Psoas muscle (tissue), 8 donors: Measurements from ENCODE around the gene TNPO2. TPM values are rescaled to one million over a fixed set of nuclear protein-coding genes. Genes with fewer than 3 reads are reported as not detected.

Experiments used
- ATAC-seq, 4 donors: fragments of 200-7000 bp; cut with Tn5 transposase; one replicate each; pipeline ENCODE4 v1.9.1; 2020; ENCODE audit warnings: moderate library complexity in 3 of 4, mild to moderate bottlenecking in 2 of 4
- DNase-seq, 2 donors: peaks; one replicate each; pipeline ENCODE4 v3.0.0-alpha.2; 2020
- H3K27ac ChIP-seq: fragments of 200-600 bp; one replicate; pipeline ENCODE4 v1.8.0; 2022
- H3K27me3 ChIP-seq, 3 donors: fragments of 200-600 bp in 1 of 3; one replicate each; pipeline versions ENCODE4 v1.6.1 to v1.8.0; 2013 to 2022; ENCODE audit warnings: low read length in 2 of 3, mild to moderate bottlenecking in 2 of 3, moderate library complexity in 1 of 3; ENCODE audit not compliant: insufficient read depth in 3 of 3
- H3K36me3 ChIP-seq, 2 donors: fragments of 200-600 bp in 1 of 2; one replicate each; pipeline versions ENCODE4 v1.6.1 to v1.8.0; 2013 to 2022; ENCODE audit warnings: low read depth in 1 of 2, mild to moderate bottlenecking in 1 of 2, moderate library complexity in 1 of 2; ENCODE audit not compliant: insufficient read depth in 1 of 2
- H3K4me1 ChIP-seq: fragments of 200-600 bp; one replicate; pipeline ENCODE4 v1.8.0; 2022
- H3K4me3 ChIP-seq: fragments of 200-600 bp; one replicate; pipeline ENCODE4 v1.8.0; 2022; ENCODE audit warnings: mild to moderate bottlenecking
- H3K9me3 ChIP-seq: fragments of 200-600 bp; one replicate; pipeline ENCODE4 v1.8.0; 2022
- WGBS, 3 donors: extraction: QIAGEN DNeasy Blood & Tissue Kit; methylation state at CpG; one replicate each; pipeline versions ENCODE4 v1.1.6 to v1.1.7; 2013; 5-methylcytosine and 5-hydroxymethylcytosine counted together
- intact Hi-C, 2 donors: fragments of 100-400 bp; cut with DNase I; formaldehyde crosslinking; loops; one replicate each; pipeline versions ENCODE4 v1.11.0 to v1.14.2; 2022
- polyA plus RNA-seq, 3 donors: library from polyadenylated mRNA; stranded (reverse); fragments of 200-250 nt; gene quantifications; one replicate each; pipeline ENCODE4 v1.2.3, GENCODE V29; 2013
- total RNA-seq, 4 donors: library from RNA; stranded (reverse); fragmentation: NEBNext Ultra II Directional in 2 of 4; extraction: Animal tissue kit (Norgen Biotek cat#: 25700) in 2 of 4; gene quantifications; one replicate each; pipeline versions ENCODE4 v1.2.1 to v1.2.4, GENCODE V29; 2021 to 2023
- TF ChIP-seq, protein P1 (sequence below): fragments of 200-600 bp; IDR thresholded peaks from one replicate; pipeline ENCODE4 v1.8.0; 2022; ENCODE audit warnings: antibody characterized with exemption
- donor health status: healthy with polysubstance abuse.
- donor health status: DM: no; HTN: no; CAD: no; lungs with moderate emphysema.
- donor health status: Bipolar disorder and iron deficiency.
- donor health status: healthy.
- donor health status: DM: yes; HTN: yes; CAD: no.
- donor health status: DM: no; HTN: no; CAD: no.
- donor health status: DM: no; HTN: no; CAD: no.
- donor health status: DM: yes; HTN: yes; CAD: no.

TNPO2 gene
- total and polyA plus RNA-seq, 7 donors = 17.4 to 48.1 (median 31.2) TPM

GRCh38 chr19:12736995-12737834, 13.5 kb upstream of the TNPO2 start, which contains the start of gene GET3:
Gene GET3, plus strand, starts transcription at chr19:12737497. Its CDS starts 9 bp downstream, at chr19:12737506.
- intact Hi-C loops = no loop called here
- Histone ChIP-seq H3K4me1 (peaks cover 39% of the 10 kb centered on the region), H3K4me3 (peak within 1 kb of the TSS; percentile 81), H3K27ac (peak within 1 kb of the TSS; percentile 91), H3K36me3 (peaks cover 0 to 38% of the 10 kb centered on the region in 2 donors), H3K27me3 (no peaks in the 10 kb centered on the region), H3K9me3 (no peaks in the 10 kb centered on the region)
- 0% methylated on average over 29 of the region's 29 CpGs for WGBS, 3 donors
- peak; percentile 87 to 91 (median 89) for ATAC-seq
- peak; percentile 73 to 89 for DNase-seq
- TF ChIP-seq, protein P1, sequence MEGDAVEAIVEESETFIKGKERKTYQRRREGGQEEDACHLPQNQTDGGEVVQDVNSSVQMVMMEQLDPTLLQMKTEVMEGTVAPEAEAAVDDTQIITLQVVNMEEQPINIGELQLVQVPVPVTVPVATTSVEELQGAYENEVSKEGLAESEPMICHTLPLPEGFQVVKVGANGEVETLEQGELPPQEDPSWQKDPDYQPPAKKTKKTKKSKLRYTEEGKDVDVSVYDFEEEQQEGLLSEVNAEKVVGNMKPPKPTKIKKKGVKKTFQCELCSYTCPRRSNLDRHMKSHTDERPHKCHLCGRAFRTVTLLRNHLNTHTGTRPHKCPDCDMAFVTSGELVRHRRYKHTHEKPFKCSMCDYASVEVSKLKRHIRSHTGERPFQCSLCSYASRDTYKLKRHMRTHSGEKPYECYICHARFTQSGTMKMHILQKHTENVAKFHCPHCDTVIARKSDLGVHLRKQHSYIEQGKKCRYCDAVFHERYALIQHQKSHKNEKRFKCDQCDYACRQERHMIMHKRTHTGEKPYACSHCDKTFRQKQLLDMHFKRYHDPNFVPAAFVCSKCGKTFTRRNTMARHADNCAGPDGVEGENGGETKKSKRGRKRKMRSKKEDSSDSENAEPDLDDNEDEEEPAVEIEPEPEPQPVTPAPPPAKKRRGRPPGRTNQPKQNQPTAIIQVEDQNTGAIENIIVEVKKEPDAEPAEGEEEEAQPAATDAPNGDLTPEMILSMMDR = no peak

DNA sequence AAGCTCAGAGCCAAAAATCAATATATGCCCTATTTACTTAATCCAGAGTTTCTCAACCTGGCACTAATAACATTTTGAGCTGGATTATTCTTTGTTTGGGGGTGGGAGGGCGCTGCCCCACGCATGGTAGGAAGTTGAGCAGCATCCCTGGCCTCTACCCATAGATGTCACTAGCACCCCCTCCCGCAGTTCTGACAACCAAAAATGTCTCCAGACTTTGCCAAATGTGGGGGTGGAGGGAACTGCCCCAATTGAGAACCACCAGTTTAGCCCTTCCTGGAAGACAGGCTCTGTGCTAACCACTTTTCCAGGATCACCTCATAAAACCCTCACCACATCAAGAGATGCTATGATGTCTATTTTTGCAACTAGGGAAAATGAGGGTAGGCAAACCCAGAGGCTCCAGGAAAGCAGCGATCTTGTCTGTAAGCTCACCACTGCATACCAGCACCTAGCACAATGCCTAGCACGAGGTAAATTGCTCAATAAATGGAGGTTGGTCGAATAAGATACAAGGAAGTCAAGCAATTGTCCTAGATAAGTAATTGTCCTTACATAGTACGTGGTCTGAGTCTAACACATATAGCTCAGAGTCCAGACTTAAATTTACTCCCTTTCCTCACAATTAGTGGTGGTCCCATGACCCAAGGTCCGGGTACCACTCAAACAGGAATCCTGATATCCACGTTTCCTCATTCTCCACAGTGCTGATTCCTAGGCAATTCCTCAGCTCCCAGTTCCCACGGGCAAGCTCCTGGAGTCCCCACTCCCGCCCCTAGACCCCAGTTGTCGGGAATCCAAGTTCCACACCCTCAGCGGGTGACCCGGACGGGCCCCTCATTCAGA, 9.9 kb upstream of the TNPO2 start:
- Histone ChIP-seq H3K4me1 (peaks cover 38% of the 10 kb centered on the region), H3K36me3 (peaks cover 0 to 34% of the 10 kb centered on the region in 2 donors), H3K9me3 (no peaks in the 10 kb centered on the region), H3K27ac (peak overlapping the region; percentile 92), H3K4me3 (peak overlapping the region; percentile 89), H3K27me3 (no peaks in the 10 kb centered on the region)
- DNase-seq (no peak), ATAC-seq (no peak)
- WGBS, 3 donors = 1 to 2% (median 2%) methylated on average over 15 of the region's 15 CpGs
- intact Hi-C loops = no loop called here
- TF ChIP-seq, protein P1 = no peak

DNA sequence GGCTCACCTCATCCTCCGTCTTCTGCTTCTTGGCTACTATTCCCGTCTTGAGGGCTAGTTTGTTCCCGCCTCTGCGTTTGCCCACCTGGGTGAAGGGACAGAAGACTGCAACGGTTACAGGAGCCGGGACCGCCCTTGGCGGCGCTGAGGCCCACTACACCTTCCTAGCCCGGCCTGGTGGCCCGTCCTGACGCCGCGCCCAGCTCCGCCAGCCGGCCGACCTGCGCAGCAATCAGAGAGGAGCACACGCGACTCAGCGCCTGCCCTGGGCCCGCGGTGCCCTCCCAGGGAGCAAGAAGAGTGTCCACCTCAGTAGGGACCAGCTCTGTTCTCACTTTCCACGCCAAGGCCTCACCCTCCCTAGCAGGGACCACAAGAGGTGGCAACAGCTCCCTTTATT, 7.6 kb upstream of the TNPO2 start:
- 89 to 94% (median 91%) methylated on average over 24 of the region's 24 CpGs for WGBS, 3 donors
- no peak overlapping the region for H3K4me3 ChIP-seq
- TF ChIP-seq, protein P1 = no peak
- no peak for DNase-seq
- H3K27ac ChIP-seq = no peak overlapping the region
- peaks cover 26% of the 10 kb centered on the region for H3K4me1 ChIP-seq
- H3K27me3 ChIP-seq = no peaks in the 10 kb centered on the region
- no peak for ATAC-seq
- H3K9me3 ChIP-seq = no peaks in the 10 kb centered on the region
- intact Hi-C loops = no loop called here
- H3K36me3 ChIP-seq = peaks cover 0 to 31% of the 10 kb centered on the region in 2 donors

GRCh38 chr19:12730064-12730463, 6.3 kb upstream of the TNPO2 start:
- no peak overlapping the region for H3K27ac ChIP-seq
- intact Hi-C loops = no loop called here
- WGBS, 3 donors = 54 to 59% (median 57%) methylated on average over 3 of the region's 3 CpGs
- no peak for ATAC-seq
- TF ChIP-seq, protein P1 = no peak
- no peak for DNase-seq
- no peaks in the 10 kb centered on the region for H3K27me3 ChIP-seq
- no peak overlapping the region for H3K4me3 ChIP-seq
- H3K36me3 ChIP-seq = peaks cover 0 to 31% of the 10 kb centered on the region in 2 donors
- H3K4me1 ChIP-seq = peaks cover 21% of the 10 kb centered on the region
- H3K9me3 ChIP-seq = no peaks in the 10 kb centered on the region
